MM.1S (cell line): ENCODE data around the gene MYD88.

Source experiments
- CTCF ChIP-seq: fragments of 300-600 bp; sonication (generic); IDR thresholded peaks from 2 replicates; pipeline ENCODE4 v1.5.1; 2016; ENCODE audit warnings: antibody characterized with exemption, low read length, mixed read lengths
- EZH2 ChIP-seq: fragments of 300-600 bp; sonication (generic); optimal IDR thresholded peaks from 2 replicates; pipeline ENCODE3; 2017; ENCODE audit warnings: low read depth, mild to moderate bottlenecking, antibody characterized with exemption, low read length, mixed read lengths
- EZH2phosphoT487 ChIP-seq: fragments of 300-600 bp; sonication (generic); IDR thresholded peaks from 2 replicates; pipeline ENCODE4 v1.6.1; 2018; ENCODE audit warnings: antibody characterized with exemption, low read length

DNA sequence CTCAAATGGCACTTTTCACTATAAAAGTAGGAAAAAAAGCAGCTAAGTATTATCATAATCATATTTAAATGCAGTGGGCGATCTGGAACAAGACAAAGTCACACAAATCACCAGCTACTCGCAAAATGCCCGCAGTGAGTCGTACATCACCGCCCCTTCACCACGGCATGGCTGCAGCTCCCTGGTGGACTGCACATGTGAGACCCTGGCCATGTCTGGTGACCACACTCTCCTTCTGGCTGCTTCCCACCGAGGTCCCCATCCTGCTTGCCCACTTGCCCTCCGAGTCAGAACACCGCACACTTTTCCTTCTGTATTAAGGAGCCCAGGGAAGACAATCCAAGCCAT is 40.1 kb upstream of the MYD88 start:
- no peak for TF ChIP-seq CTCF
- no peak for TF ChIP-seq EZH2
- no peak for TF ChIP-seq EZH2phosphoT487
